Superior temporal gyrus (tissue), 1 donor: ENCODE measurements around the gene APOL6.
A peak's percentile ranks its signal among the peaks of the same experiment; 100 is the strongest.
"Not testable (repeated sequence)": the region's sequence is repeated elsewhere in the genome, so short reads cannot be mapped to it uniquely, and the experiment has no call there.

ENCODE experiments used
- DNase-seq: peaks from one replicate; pipeline ENCODE4 v3.0.0-alpha.2; 2016; ENCODE audit errors: extremely low spot score

The APOL6 gene

GRCh38 chr22:35618427-35619223 lies 29.6 kb upstream of the APOL6 start:
- no peak for DNase-seq

- DNase-seq, result no peak
Observed at GRCh38 chr22:35619336-35620094, 28.7 kb upstream of the APOL6 start.

- DNase-seq, result no peak
Observed at GRCh38 chr22:35620624-35621251, 27.5 kb upstream of the APOL6 start.

GRCh38 chr22:35621451-35621850 lies 26.8 kb upstream of the APOL6 start:
- no peak for DNase-seq

- DNase-seq, result no peak
Observed at GRCh38 chr22:35622191-35622913, 25.9 kb upstream of the APOL6 start.

- DNase-seq, result not testable (repeated sequence)
Observed at GRCh38 chr22:35623885-35624284, 24.4 kb upstream of the APOL6 start.

- no peak for DNase-seq
Observed at GRCh38 chr22:35624547-35624946, 23.7 kb upstream of the APOL6 start.

GRCh38 chr22:35625763-35626432 lies 22.3 kb upstream of the APOL6 start:
- no peak for DNase-seq

GRCh38 chr22:35627267-35628041 lies 20.8 kb upstream of the APOL6 start:
- peak; percentile 33 for DNase-seq

- DNase-seq, result no peak
Observed at GRCh38 chr22:35628732-35629131, 19.5 kb upstream of the APOL6 start.

- no peak for DNase-seq
Observed at GRCh38 chr22:35629406-35630216, 18.6 kb upstream of the APOL6 start.

GRCh38 chr22:35630387-35630793 lies 17.9 kb upstream of the APOL6 start:
- DNase-seq, result no peak

GRCh38 chr22:35630891-35631290 lies 17.4 kb upstream of the APOL6 start:
- DNase-seq, result no peak

- DNase-seq, result no peak
Observed at GRCh38 chr22:35631597-35631996, 16.6 kb upstream of the APOL6 start.

GRCh38 chr22:35632935-35633334 lies 15.3 kb upstream of the APOL6 start:
- no peak for DNase-seq

- DNase-seq, result no peak
Observed at GRCh38 chr22:35633520-35633919, 14.7 kb upstream of the APOL6 start.

- DNase-seq, result no peak
Observed at GRCh38 chr22:35634015-35634414, 14.2 kb upstream of the APOL6 start.

GRCh38 chr22:35634943-35635540 lies 13.2 kb upstream of the APOL6 start:
- no peak for DNase-seq

GRCh38 chr22:35637254-35637653 lies 11.0 kb upstream of the APOL6 start:
- DNase-seq, result no peak
